ENCODE data around the gene ZFHX3. TPM values are rescaled to one million over a fixed set of nuclear protein-coding genes. Genes with fewer than 3 reads are reported as not detected.
"Not testable (repeated sequence)": the region's sequence is repeated elsewhere in the genome, so short reads cannot be mapped to it uniquely, and the experiment has no call there.

The ZFHX3 gene
- total RNA-seq, 4 donors from 2014 or later, result 9.1 to 34.0 (median 12.0) TPM

GRCh38 chr16:73083271-73083670, 35.3 kb upstream of the ZFHX3 start:
- H3K4me1 ChIP-seq, result no peaks in the 10 kb centered on the region
- TF ChIP-seq POLR2A (IDR thresholded peaks at IDR 0.05), result no peak
- TF ChIP-seq CTCF (IDR thresholded peaks at IDR 0.05), result no peak
- H3K36me3 ChIP-seq, result no peaks in the 10 kb centered on the region
- no peak overlapping the region for H3K27ac ChIP-seq
- no peaks in the 10 kb centered on the region for H3K27me3 ChIP-seq
- no peaks in the 10 kb centered on the region for H3K9me3 ChIP-seq
- no peak overlapping the region for H3K4me3 ChIP-seq
- intact Hi-C loops (cut with DNase I; ENCODE audit: low total_unique reads), result no loop called here
- DNase-seq, result no peak

- H3K27ac ChIP-seq; H3K4me1 ChIP-seq; H3K27me3 ChIP-seq; H3K9me3 ChIP-seq; H3K4me3 ChIP-seq; H3K36me3 ChIP-seq; DNase-seq; intact Hi-C loops (cut with DNase I; ENCODE audit: low total_unique reads): not testable (repeated sequence)
These were observed 34.7 kb upstream of the ZFHX3 start for GRCh38 chr16:73082634-73083051.

GRCh38 chr16:73080931-73081330, 33.0 kb upstream of the ZFHX3 start:
- no peaks in the 10 kb centered on the region for H3K36me3 ChIP-seq
- TF ChIP-seq POLR2A (IDR thresholded peaks at IDR 0.05), result no peak
- no peak for TF ChIP-seq CTCF (IDR thresholded peaks at IDR 0.05)
- DNase-seq, result no peak
- no peak overlapping the region for H3K27ac ChIP-seq
- H3K4me1 ChIP-seq, result no peaks in the 10 kb centered on the region
- H3K9me3 ChIP-seq, result no peaks in the 10 kb centered on the region
- intact Hi-C loops (cut with DNase I; ENCODE audit: low total_unique reads), result no loop called here
- no peaks in the 10 kb centered on the region for H3K27me3 ChIP-seq
- H3K4me3 ChIP-seq, result no peak overlapping the region

- Histone ChIP-seq H3K4me3 (no peak overlapping the region), H3K27me3 (no peaks in the 10 kb centered on the region), H3K36me3 (no peaks in the 10 kb centered on the region), H3K9me3 (no peaks in the 10 kb centered on the region), H3K4me1 (no peaks in the 10 kb centered on the region), H3K27ac (no peak overlapping the region)
- no peak for DNase-seq
- TF ChIP-seq POLR2A (IDR thresholded peaks at IDR 0.05) (no peak), CTCF (IDR thresholded peaks at IDR 0.05) (no peak)
- intact Hi-C loops (cut with DNase I; ENCODE audit: low total_unique reads), result no loop called here
These were observed 28.4 kb upstream of the ZFHX3 start for GRCh38 chr16:73076324-73076810.

- no peak for TF ChIP-seq CTCF (IDR thresholded peaks at IDR 0.05)
- TF ChIP-seq POLR2A (IDR thresholded peaks at IDR 0.05), result no peak
- intact Hi-C loops (cut with DNase I; ENCODE audit: low total_unique reads), result no loop called here
- Histone ChIP-seq H3K36me3 (no peaks in the 10 kb centered on the region), H3K4me3 (no peak overlapping the region), H3K9me3 (no peaks in the 10 kb centered on the region), H3K27me3 (no peaks in the 10 kb centered on the region), H3K27ac (no peak overlapping the region), H3K4me1 (peaks cover 0 to 5% of the 10 kb centered on the region in 2 donors)
- DNase-seq, result no peak
These were observed 26.5 kb upstream of the ZFHX3 start for GRCh38 chr16:73074382-73074781.

GRCh38 chr16:73072051-73072450, 24.1 kb upstream of the ZFHX3 start:
- H3K27me3 ChIP-seq; H3K36me3 ChIP-seq; H3K9me3 ChIP-seq; H3K4me1 ChIP-seq; H3K4me3 ChIP-seq; intact Hi-C loops (cut with DNase I; ENCODE audit: low total_unique reads); DNase-seq: not testable (repeated sequence)
- peak overlapping the region in 1 of 2 donors; percentile 94 for H3K27ac ChIP-seq

Data from uterus (tissue), 4 donors.